Fibroblast of skin of right biceps (primary cell): ENCODE measurements around the gene TRIM38.
"Not testable (repeated sequence)": the region's sequence is repeated elsewhere in the genome, so short reads cannot be mapped to it uniquely, and the experiment has no call there.

Experiments
- DNase-seq: peaks from one replicate; pipeline ENCODE4 v3.0.0-alpha.2; 2013

TRIM38 gene

GRCh38 chr6:25972128-25972527, 9.5 kb downstream of the TRIM38 start:
- DNase-seq, result no peak

- no peak for DNase-seq
Measured at GRCh38 chr6:25972902-25973301, 10.3 kb downstream of the TRIM38 start.

- DNase-seq, result no peak
Measured at GRCh38 chr6:25973923-25974555, 11.4 kb downstream of the TRIM38 start.

- no peak for DNase-seq
Measured at GRCh38 chr6:25975923-25976560, 13.4 kb downstream of the TRIM38 start.

- no peak for DNase-seq
Measured at GRCh38 chr6:25980935-25981334, 18.3 kb downstream of the TRIM38 start.

- DNase-seq, result no peak
Measured at GRCh38 chr6:25981568-25982263, 19.1 kb downstream of the TRIM38 start.

- DNase-seq, result no peak
Measured at GRCh38 chr6:25984265-25984664, 21.7 kb downstream of the TRIM38 start.

GRCh38 chr6:25987845-25988244, 25.2 kb downstream of the TRIM38 start:
- no peak for DNase-seq

- no peak for DNase-seq
Measured at GRCh38 chr6:25990172-25990873, 27.7 kb downstream of the TRIM38 start.

GRCh38 chr6:25991785-25992412, 29.3 kb downstream of the TRIM38 start:
- peak; percentile 48 for DNase-seq

- peak; percentile 91 for DNase-seq
Measured at GRCh38 chr6:25992413-25993340, 30.1 kb downstream of the TRIM38 start.

GRCh38 chr6:25993341-25993684, 30.7 kb downstream of the TRIM38 start:
- DNase-seq, result not testable (repeated sequence)

GRCh38 chr6:25995507-25995906, 32.9 kb downstream of the TRIM38 start:
- peak; percentile 5 for DNase-seq

- no peak for DNase-seq
Measured at GRCh38 chr6:25997921-25998320, 35.3 kb downstream of the TRIM38 start.

GRCh38 chr6:25998379-25998778, 35.8 kb downstream of the TRIM38 start:
- no peak for DNase-seq

- not testable (repeated sequence) for DNase-seq
Measured at GRCh38 chr6:25999225-25999624, 36.6 kb downstream of the TRIM38 start.

GRCh38 chr6:26000366-26001144, 38.0 kb downstream of the TRIM38 start:
- no peak for DNase-seq

- DNase-seq, result peak; percentile 52
Measured at GRCh38 chr6:26003102-26003694, 40.6 kb downstream of the TRIM38 start.

- DNase-seq, result no peak
Measured at GRCh38 chr6:26006086-26006939, 43.7 kb downstream of the TRIM38 start.

- not testable (repeated sequence) for DNase-seq
Measured at GRCh38 chr6:26006940-26007305, 44.3 kb downstream of the TRIM38 start.
